MCF 10A (cell line): ENCODE results near the gene SPATA16. TPM values are rescaled to one million over a fixed set of nuclear protein-coding genes. Genes with fewer than 3 reads are reported as not detected.

Experiments
- BruUV-seq: library from RNA; stranded (reverse); fragments of 400-500 nt; replicated peaks from 2 replicates; lab custom pipeline; 2021; lab: Mats Ljungman, UMichigan
- CTCF ChIA-PET: fragments of 300-600 bp; sonication (Branson Sonifier 250); formaldehyde crosslinking; extraction: SDS; loops from one replicate; lab custom pipeline; 2021; ENCODE audit warnings: antibody characterized with exemption, inconsistent platforms; lab: Yijun Ruan, JAX
- POLR2A ChIA-PET: fragments of 300-600, 350-650 bp; sonication (Branson Sonifier 250); formaldehyde crosslinking; extraction: SDS; loops from one replicate; lab custom pipeline; 2020; ENCODE audit warnings: antibody characterized with exemption, inconsistent platforms; lab: Yijun Ruan, JAX
- DNase-seq: peaks from one replicate; pipeline ENCODE4 v3.0.0-alpha.2; 2018; ENCODE audit not compliant: unreplicated experiment
- H3K27ac Mint-ChIP-seq: one replicate; pipeline ENCODE4 v1.8.0; 2022; ENCODE audit warnings: mild to moderate bottlenecking, low read depth, mixed read lengths; ENCODE audit not compliant: unreplicated experiment
- H3K27me3 Mint-ChIP-seq: one replicate; pipeline ENCODE4 v1.8.0; 2022; ENCODE audit warnings: mixed read lengths; ENCODE audit not compliant: insufficient read depth, unreplicated experiment
- H3K36me3 Mint-ChIP-seq: one replicate; pipeline ENCODE4 v1.8.0; 2022; ENCODE audit warnings: mild to moderate bottlenecking, moderate library complexity, mixed read lengths; ENCODE audit not compliant: insufficient read depth, unreplicated experiment
- H3K4me1 Mint-ChIP-seq: one replicate; pipeline ENCODE4 v1.8.0; 2022; ENCODE audit warnings: mixed read lengths; ENCODE audit not compliant: insufficient read depth, unreplicated experiment
- H3K4me3 Mint-ChIP-seq: one replicate; pipeline ENCODE4 v1.8.0; 2022; ENCODE audit warnings: mild to moderate bottlenecking, moderate library complexity, mixed read lengths; ENCODE audit not compliant: unreplicated experiment
- H3K9me3 Mint-ChIP-seq: one replicate; pipeline ENCODE4 v1.8.0; 2022; ENCODE audit warnings: mixed read lengths; ENCODE audit not compliant: unreplicated experiment
- intact Hi-C: fragments of 100-400 bp; cut with micrococcal nuclease; formaldehyde crosslinking; loops from 2 replicates; pipeline ENCODE4 v1.14.1; 2022
- total RNA-seq: library from RNA; stranded (reverse); gene quantifications from 2 replicates; pipeline ENCODE4 v1.2.3, GENCODE V29; 2022
- TF ChIP-seq, protein P1 (sequence below): fragments of 200-600 bp; IDR thresholded peaks from one replicate; pipeline ENCODE4 v1.8.0; 2022; ENCODE audit warnings: antibody characterized with exemption, mild to moderate bottlenecking; ENCODE audit not compliant: unreplicated experiment

SPATA16 gene
- total RNA-seq, 1 experiment from 2014 or later, result not detected

DNA sequence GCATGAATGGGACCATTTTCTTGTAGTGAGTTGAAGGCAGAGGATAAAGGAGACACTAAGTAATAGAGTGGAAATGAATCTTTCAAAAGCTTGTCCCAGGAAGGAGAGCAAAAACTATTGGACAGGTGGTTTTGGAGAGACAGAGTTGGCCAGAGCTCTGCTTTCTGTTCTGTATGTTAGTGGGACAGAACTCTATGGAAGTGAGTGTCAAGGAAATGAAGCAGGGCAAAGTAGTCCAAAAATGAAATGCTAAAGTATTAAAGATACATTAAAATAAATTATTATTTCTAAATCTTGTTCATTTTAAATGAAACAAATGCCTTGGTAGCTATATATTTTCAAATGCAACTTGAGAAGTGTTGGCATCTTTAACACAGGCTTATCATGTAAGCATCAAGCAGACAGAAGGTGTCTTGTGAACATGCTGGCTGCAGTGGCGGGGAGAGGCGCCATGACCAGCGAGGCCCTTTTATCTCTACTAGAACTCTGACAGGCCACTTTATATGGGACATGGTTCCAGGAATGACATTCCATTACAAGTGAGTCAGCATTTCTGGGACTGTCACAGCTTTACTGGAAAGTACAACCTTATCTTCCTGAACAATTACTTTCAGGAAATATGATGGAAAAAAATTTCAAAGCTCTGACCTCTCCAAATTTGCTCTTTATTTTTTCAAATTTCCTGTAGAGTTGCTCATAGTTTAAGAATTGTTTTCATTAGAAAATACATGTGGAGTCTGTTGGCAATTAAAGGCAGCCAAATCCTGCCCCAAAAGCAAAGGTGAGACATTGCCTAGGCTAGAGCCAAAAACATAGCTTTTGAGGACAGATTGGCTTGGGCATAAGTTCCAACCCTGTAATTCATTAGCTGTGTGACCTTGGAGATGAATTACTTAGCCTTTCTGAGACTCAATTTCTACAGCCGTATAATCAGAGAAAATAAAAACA, 284.0 kb downstream of the SPATA16 start:
- ChIA-PET POLR2A (interaction anchor here (0.7 kb wide), 1 partner anchor 19 kb away, joined by 3 read pairs; no protein-coding TSS in a partner anchor), CTCF (interaction anchor here (0.6 to 1.0 kb wide), 3 partner anchors 20 to 694 kb away, joined by 3 to 4 read pairs (median 3); no protein-coding TSS in a partner anchor)
- Mint-ChIP-seq H3K27me3 (peaks cover 23% of the 10 kb centered on the region), H3K4me3 (no peak overlapping the region), H3K36me3 (no peaks in the 10 kb centered on the region), H3K4me1 (no peaks in the 10 kb centered on the region), H3K27ac (no peak overlapping the region), H3K9me3 (no peaks in the 10 kb centered on the region)
- intact Hi-C loops, result no loop called here
- TF ChIP-seq, protein P1, sequence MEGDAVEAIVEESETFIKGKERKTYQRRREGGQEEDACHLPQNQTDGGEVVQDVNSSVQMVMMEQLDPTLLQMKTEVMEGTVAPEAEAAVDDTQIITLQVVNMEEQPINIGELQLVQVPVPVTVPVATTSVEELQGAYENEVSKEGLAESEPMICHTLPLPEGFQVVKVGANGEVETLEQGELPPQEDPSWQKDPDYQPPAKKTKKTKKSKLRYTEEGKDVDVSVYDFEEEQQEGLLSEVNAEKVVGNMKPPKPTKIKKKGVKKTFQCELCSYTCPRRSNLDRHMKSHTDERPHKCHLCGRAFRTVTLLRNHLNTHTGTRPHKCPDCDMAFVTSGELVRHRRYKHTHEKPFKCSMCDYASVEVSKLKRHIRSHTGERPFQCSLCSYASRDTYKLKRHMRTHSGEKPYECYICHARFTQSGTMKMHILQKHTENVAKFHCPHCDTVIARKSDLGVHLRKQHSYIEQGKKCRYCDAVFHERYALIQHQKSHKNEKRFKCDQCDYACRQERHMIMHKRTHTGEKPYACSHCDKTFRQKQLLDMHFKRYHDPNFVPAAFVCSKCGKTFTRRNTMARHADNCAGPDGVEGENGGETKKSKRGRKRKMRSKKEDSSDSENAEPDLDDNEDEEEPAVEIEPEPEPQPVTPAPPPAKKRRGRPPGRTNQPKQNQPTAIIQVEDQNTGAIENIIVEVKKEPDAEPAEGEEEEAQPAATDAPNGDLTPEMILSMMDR, result no peak
- DNase-seq, result no peak
- BruUV-seq, result no TSS peak

DNA sequence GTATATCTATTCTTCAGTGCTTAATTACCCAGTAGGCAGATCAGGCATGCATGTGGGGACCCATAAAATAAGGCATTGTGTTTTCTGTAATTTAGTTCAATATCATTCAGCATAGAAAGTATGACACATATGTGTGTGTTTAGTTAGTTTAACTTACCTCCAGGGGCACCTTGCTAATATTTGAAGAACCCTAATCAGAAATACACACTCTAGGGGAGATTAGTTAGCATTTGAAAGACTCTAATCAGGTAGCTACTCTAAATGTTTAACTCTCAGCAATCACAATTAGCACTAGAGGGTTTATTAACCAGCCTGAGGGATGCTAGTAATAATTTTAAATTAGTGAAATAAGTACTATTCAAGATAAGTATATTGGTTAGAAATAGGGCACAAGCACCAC, 286.0 kb downstream of the SPATA16 start:
- no peak overlapping the region for H3K27ac Mint-ChIP-seq
- no peaks in the 10 kb centered on the region for H3K36me3 Mint-ChIP-seq
- TF ChIP-seq, protein P1, result no peak
- H3K9me3 Mint-ChIP-seq, result no peaks in the 10 kb centered on the region
- no TSS peak for BruUV-seq
- no peak overlapping the region for H3K4me3 Mint-ChIP-seq
- peaks cover 23% of the 10 kb centered on the region for H3K27me3 Mint-ChIP-seq
- intact Hi-C loops, result no loop called here
- H3K4me1 Mint-ChIP-seq, result no peaks in the 10 kb centered on the region
- ChIA-PET POLR2A (interaction anchor here (0.8 to 1.4 kb wide), 2 partner anchors 11 to 17 kb away, joined by 3 read pairs; no protein-coding TSS in a partner anchor), CTCF (interaction anchor here (1.1 to 1.5 kb wide), 3 partner anchors 10 to 19 kb away, joined by 3 to 6 read pairs (median 3); no protein-coding TSS in a partner anchor)
- no peak for DNase-seq

DNA sequence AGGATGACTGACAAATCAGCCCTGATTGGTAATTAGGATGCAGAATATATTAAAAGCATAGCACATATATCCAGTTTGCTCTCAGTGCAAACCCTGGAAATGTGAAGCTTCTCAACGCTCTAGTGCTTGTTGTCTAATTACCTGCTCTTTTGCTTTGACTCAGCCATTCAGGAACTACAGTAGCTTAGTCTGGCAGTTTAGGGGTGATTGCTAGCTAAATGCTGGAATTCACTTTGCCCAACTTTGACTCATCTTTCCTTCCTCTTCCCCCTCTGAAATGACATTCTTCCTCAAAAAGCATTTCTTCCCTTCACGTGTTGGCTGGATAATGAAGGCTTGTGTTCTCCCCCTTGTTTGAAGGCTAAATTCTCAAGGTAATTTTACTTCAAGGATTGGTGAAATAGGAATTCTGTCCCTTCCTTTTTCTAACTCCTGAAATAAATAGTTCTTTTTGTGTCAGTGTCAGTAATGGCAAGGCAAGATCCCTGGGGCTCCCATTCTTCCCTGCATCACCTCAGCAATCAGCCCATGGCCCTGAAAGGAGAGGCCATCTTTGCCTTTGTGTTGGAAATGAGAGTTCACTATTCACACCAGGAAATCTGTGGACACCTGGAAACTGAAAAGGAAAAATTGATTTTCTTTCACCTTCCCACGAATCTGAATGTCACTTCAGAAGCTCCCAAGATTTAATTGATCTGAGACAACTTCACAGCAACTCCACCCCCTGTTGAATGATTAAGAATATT, 286.9 kb downstream of the SPATA16 start:
- H3K27me3 Mint-ChIP-seq, result peaks cover 23% of the 10 kb centered on the region
- no peaks in the 10 kb centered on the region for H3K9me3 Mint-ChIP-seq
- no TSS peak for BruUV-seq
- no peak overlapping the region for H3K27ac Mint-ChIP-seq
- TF ChIP-seq, protein P1, result no peak
- POLR2A ChIA-PET, result no interaction called here
- CTCF ChIA-PET, result interaction anchor here (1.5 kb wide), 1 partner anchor 18 kb away, joined by 6 read pairs; no protein-coding TSS in a partner anchor
- no peaks in the 10 kb centered on the region for H3K4me1 Mint-ChIP-seq
- intact Hi-C loops, result no loop called here
- no peak overlapping the region for H3K4me3 Mint-ChIP-seq
- DNase-seq, result no peak
- no peaks in the 10 kb centered on the region for H3K36me3 Mint-ChIP-seq

DNA sequence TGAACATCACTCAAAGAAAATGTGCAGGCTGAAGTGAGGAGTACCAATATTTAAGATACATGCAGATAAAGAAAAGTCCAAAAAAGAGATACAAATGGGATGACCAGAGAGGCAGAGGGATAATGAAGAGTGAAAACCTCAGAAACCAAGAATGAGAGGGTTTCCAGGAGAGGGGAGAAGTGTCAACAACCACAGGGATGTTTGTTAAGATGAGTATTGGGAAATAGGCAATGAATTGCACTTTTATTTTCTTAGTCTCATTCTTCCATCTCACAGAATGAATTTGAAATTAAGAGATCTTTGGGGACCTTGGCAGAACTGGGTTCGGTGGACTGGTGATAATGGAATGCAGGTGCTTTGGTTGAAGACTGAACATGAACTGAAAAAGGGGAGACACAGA, 288.0 kb downstream of the SPATA16 start:
- Mint-ChIP-seq H3K4me3 (no peak overlapping the region), H3K9me3 (no peaks in the 10 kb centered on the region), H3K36me3 (no peaks in the 10 kb centered on the region), H3K27me3 (peaks cover 23% of the 10 kb centered on the region), H3K4me1 (no peaks in the 10 kb centered on the region), H3K27ac (no peak overlapping the region)
- ChIA-PET POLR2A (no interaction called here), CTCF (no interaction called here)
- intact Hi-C loops, result no loop called here
- TF ChIP-seq, protein P1, result no peak
- no TSS peak for BruUV-seq
- DNase-seq, result no peak
